Non-pigmented ciliary epithelial cell (primary cell): ENCODE results near the gene DAZL.
"Not testable (repeated sequence)": the region's sequence is repeated elsewhere in the genome, so short reads cannot be mapped to it uniquely, and the experiment has no call there.

Source experiments
- DNase-seq: peaks from one replicate; pipeline ENCODE4 v3.0.0-alpha.2; 2010; ENCODE audit warnings: low read depth

DAZL gene

GRCh38 chr3:16604887-16605602, at the start of gene DAZL:
DAZL (minus strand) TSS chr3:16605423; CDS start chr3:16605205, 218 bp downstream.
- DNase-seq = no peak

GRCh38 chr3:16654976-16655375, 49.8 kb upstream of the DAZL start:
- no peak for DNase-seq

GRCh38 chr3:16653712-16654111, 48.5 kb upstream of the DAZL start:
- no peak for DNase-seq

GRCh38 chr3:16647668-16648067, 42.4 kb upstream of the DAZL start:
- DNase-seq = no peak

GRCh38 chr3:16639806-16640205, 34.6 kb upstream of the DAZL start:
- no peak for DNase-seq

- no peak for DNase-seq
These were observed 28.7 kb upstream of the DAZL start for GRCh38 chr3:16633948-16634347.

- DNase-seq = no peak
These were observed 27.2 kb upstream of the DAZL start for GRCh38 chr3:16632395-16632794.

GRCh38 chr3:16618721-16619120, 13.5 kb upstream of the DAZL start:
- peak; percentile 59 for DNase-seq

- DNase-seq = not testable (repeated sequence)
These were observed 11.9 kb upstream of the DAZL start for GRCh38 chr3:16617155-16617554.

GRCh38 chr3:16616083-16616482, 10.9 kb upstream of the DAZL start:
- no peak for DNase-seq

GRCh38 chr3:16614033-16615031, 9.1 kb upstream of the DAZL start:
- DNase-seq = no peak

- DNase-seq = no peak
These were observed 4.8 kb upstream of the DAZL start for GRCh38 chr3:16609927-16610580.

GRCh38 chr3:16608816-16609215, 3.6 kb upstream of the DAZL start:
- no peak for DNase-seq

- DNase-seq = no peak
These were observed 2.5 kb upstream of the DAZL start for GRCh38 chr3:16607718-16608117.

- no peak for DNase-seq
These were observed 1.2 kb upstream of the DAZL start for GRCh38 chr3:16606398-16606797.

- DNase-seq = no peak
These were observed 743 bp upstream of the DAZL start for GRCh38 chr3:16605966-16606365.

GRCh38 chr3:16604433-16604832, 790 bp downstream of the DAZL start:
- DNase-seq = no peak

GRCh38 chr3:16601537-16602005, 3.7 kb downstream of the DAZL start:
- no peak for DNase-seq

- DNase-seq = peak; percentile 63
These were observed 4.3 kb downstream of the DAZL start for GRCh38 chr3:16600780-16601536.

GRCh38 chr3:16599694-16600093, 5.5 kb downstream of the DAZL start:
- no peak for DNase-seq

GRCh38 chr3:16596352-16597032, 8.7 kb downstream of the DAZL start:
- no peak for DNase-seq
